ENCODE results near the gene ANLN.
"Not testable (repeated sequence)": the region's sequence is repeated elsewhere in the genome, so short reads cannot be mapped to it uniquely, and the experiment has no call there.

ANLN gene

GRCh38 chr7:36468370-36469101 is 78.9 kb downstream of the ANLN start:
- DNase-seq, result no peak

- DNase-seq, result no peak
Observed at GRCh38 chr7:36469236-36469635, 79.6 kb downstream of the ANLN start.

GRCh38 chr7:36472141-36472729 is 82.6 kb downstream of the ANLN start:
- DNase-seq, result no peak

- no peak for DNase-seq
Observed at GRCh38 chr7:36473454-36474282, 84.0 kb downstream of the ANLN start.

GRCh38 chr7:36474283-36475010 is 84.8 kb downstream of the ANLN start:
- DNase-seq, result no peak

GRCh38 chr7:36475011-36475342 is 85.3 kb downstream of the ANLN start:
- DNase-seq, result no peak

GRCh38 chr7:36475381-36475780 is 85.7 kb downstream of the ANLN start:
- no peak for DNase-seq

GRCh38 chr7:36478745-36479144 is 89.1 kb downstream of the ANLN start:
- no peak for DNase-seq

GRCh38 chr7:36483853-36484252 is 94.2 kb downstream of the ANLN start:
- DNase-seq, result not testable (repeated sequence)

- no peak for DNase-seq
Observed at GRCh38 chr7:36484265-36484664, 94.6 kb downstream of the ANLN start.

GRCh38 chr7:36486336-36486735 is 96.7 kb downstream of the ANLN start:
- DNase-seq, result no peak

- peak; percentile 46 for DNase-seq
Observed at GRCh38 chr7:36487756-36488336, 98.2 kb downstream of the ANLN start.

- not testable (repeated sequence) for DNase-seq
Observed at GRCh38 chr7:36488672-36489071, 99.0 kb downstream of the ANLN start.

GRCh38 chr7:36490419-36490830 is 100.8 kb downstream of the ANLN start:
- DNase-seq, result no peak

GRCh38 chr7:36491317-36491716 is 101.7 kb downstream of the ANLN start:
- no peak for DNase-seq

- DNase-seq, result no peak
Observed at GRCh38 chr7:36496576-36496975, 106.9 kb downstream of the ANLN start.

- not testable (repeated sequence) for DNase-seq
Observed at GRCh38 chr7:36497176-36497575, 107.5 kb downstream of the ANLN start.

GRCh38 chr7:36497775-36498174 is 108.1 kb downstream of the ANLN start:
- DNase-seq, result no peak

All from central memory CD4-positive, alpha-beta T cell (primary cell).